Measurements from ENCODE around the gene NUPR2.
"Not testable (repeated sequence)": the region's sequence is repeated elsewhere in the genome, so short reads cannot be mapped to it uniquely, and the experiment has no call there.

The NUPR2 gene

GRCh38 chr7:56115852-56116538 is at the start of gene NUPR2:
Gene NUPR2, minus strand, starts transcription at chr7:56116417. Its CDS starts 103 bp downstream, at chr7:56116314.
- CTCF ChIA-PET, result no interaction called here
- no peak for DNase-seq (ENCODE audit: extremely low spot score)
- no peak for TF ChIP-seq CTCF (IDR thresholded peaks at IDR 0.05; ENCODE audit: control extremely low read depth, extremely low read depth, low read depth, missing control alignments)
- POLR2A ChIA-PET, result no interaction called here

GRCh38 chr7:56157238-56157790 is 41.1 kb upstream of the NUPR2 start:
- TF ChIP-seq CTCF (IDR thresholded peaks at IDR 0.05; ENCODE audit: control extremely low read depth, extremely low read depth, low read depth, missing control alignments), result no peak
- DNase-seq (ENCODE audit: extremely low spot score), result no peak
- CTCF ChIA-PET, result no interaction called here
- POLR2A ChIA-PET, result no interaction called here

GRCh38 chr7:56131062-56131461 is 14.8 kb upstream of the NUPR2 start:
- CTCF ChIA-PET; DNase-seq (ENCODE audit: extremely low spot score); POLR2A ChIA-PET: not testable (repeated sequence)

GRCh38 chr7:56127241-56127975 is 11.2 kb upstream of the NUPR2 start:
- TF ChIP-seq CTCF (IDR thresholded peaks at IDR 0.05; ENCODE audit: control extremely low read depth, extremely low read depth, low read depth, missing control alignments), result no peak
- no peak for DNase-seq (ENCODE audit: extremely low spot score)
- CTCF ChIA-PET, result interaction anchor here (0.7 kb wide), 1 partner anchor 1648 kb away, joined by 3 read pairs; no protein-coding TSS in a partner anchor
- POLR2A ChIA-PET, result interaction anchor here (0.5 kb wide), 1 partner anchor 474 kb away, joined by 3 read pairs; no protein-coding TSS in a partner anchor

GRCh38 chr7:56125831-56126230 is 9.6 kb upstream of the NUPR2 start:
- no peak for DNase-seq (ENCODE audit: extremely low spot score)
- ChIA-PET CTCF (no interaction called here), POLR2A (no interaction called here)
- TF ChIP-seq CTCF (IDR thresholded peaks at IDR 0.05; ENCODE audit: control extremely low read depth, extremely low read depth, low read depth, missing control alignments), result no peak

- CTCF ChIA-PET, result interaction anchor here (1.2 kb wide), 1 partner anchor 9 kb away, joined by 3 read pairs; no protein-coding TSS in a partner anchor
- DNase-seq (ENCODE audit: extremely low spot score), result no peak
- POLR2A ChIA-PET, result no interaction called here
- TF ChIP-seq CTCF (IDR thresholded peaks at IDR 0.05; ENCODE audit: control extremely low read depth, extremely low read depth, low read depth, missing control alignments), result no peak
These were observed 8.8 kb upstream of the NUPR2 start for GRCh38 chr7:56124981-56125380.

GRCh38 chr7:56121440-56121839 is 5.2 kb upstream of the NUPR2 start:
- no peak for DNase-seq (ENCODE audit: extremely low spot score)
- POLR2A ChIA-PET, result no interaction called here
- TF ChIP-seq CTCF (IDR thresholded peaks at IDR 0.05; ENCODE audit: control extremely low read depth, extremely low read depth, low read depth, missing control alignments), result no peak
- CTCF ChIA-PET, result no interaction called here

- DNase-seq (ENCODE audit: extremely low spot score); CTCF ChIA-PET; POLR2A ChIA-PET: not testable (repeated sequence)
These were observed 4.0 kb downstream of the NUPR2 start for GRCh38 chr7:56112244-56112643.

All from GM10248 (cell line).